Vagina (tissue), 2 donors: Measurements from ENCODE around the gene SLC25A19.

ENCODE experiments used
- CTCF ChIP-seq, 3 experiments: fragments of 450-650 bp in 2 of 3; fragments of 200-600 bp in 1 of 3; sonication (generic) in 1 of 3; IDR thresholded peaks; one replicate each; pipeline ENCODE4 v1.5.1; 2017 to 2019; ENCODE audit warnings: antibody characterized with exemption in 3 of 3, mild to moderate bottlenecking in 2 of 3, moderate library complexity in 2 of 3
- POLR2A ChIP-seq, 2 donors: fragments of 450-650 bp; IDR thresholded peaks; one replicate each; pipeline ENCODE4 v1.6.1; 2017; ENCODE audit warnings: antibody characterized with exemption in 2 of 2, mild to moderate bottlenecking in 2 of 2, moderate library complexity in 2 of 2
- POLR2AphosphoS5 ChIP-seq, 2 donors: sonication (generic); formaldehyde crosslinking; IDR thresholded peaks; one replicate each; pipeline ENCODE4 v1.9.0; 2017; ENCODE audit warnings: antibody characterized with exemption in 2 of 2, mild to moderate bottlenecking in 2 of 2, low read depth in 1 of 2; ENCODE audit not compliant: insufficient read depth in 1 of 2

- TF ChIP-seq CTCF (IDR thresholded peaks at IDR 0.05) (no peak), POLR2A (IDR thresholded peaks at IDR 0.05) (no peak), POLR2AphosphoS5 (IDR thresholded peaks at IDR 0.05; ENCODE audit: insufficient read depth in 1 of 2, low read depth in 1 of 2) (no peak)
These were observed 46.7 kb downstream of the SLC25A19 start for GRCh38 chr17:75242461-75243042.
